ENCODE measurements around the gene RBBP5.

The RBBP5 gene

GRCh38 chr1:205041001-205041715, 80.6 kb downstream of the RBBP5 start:
- no peak overlapping the region for H3K27ac ChIP-seq (ENCODE audit: low read length)
- H3K27me3 ChIP-seq (ENCODE audit: control insufficient read depth, insufficient read depth, low read length) = peaks cover 44% of the 10 kb centered on the region
- no peaks in the 10 kb centered on the region for H3K9me3 ChIP-seq (ENCODE audit: control insufficient read depth, low read depth, low read length)
- no peak overlapping the region for H3K9ac ChIP-seq (ENCODE audit: low read length)
- peaks cover 20% of the 10 kb centered on the region for H3K4me1 ChIP-seq (ENCODE audit: control insufficient read depth, low read depth, low read length)
- no peak overlapping the region for H3K4me3 ChIP-seq (ENCODE audit: low read length)
- no peaks in the 10 kb centered on the region for H3K36me3 ChIP-seq (ENCODE audit: control insufficient read depth, low read depth, low read length)

GRCh38 chr1:205038132-205038786, 83.5 kb downstream of the RBBP5 start:
- Histone ChIP-seq H3K9me3 (ENCODE audit: control insufficient read depth, low read depth, low read length) (no peaks in the 10 kb centered on the region), H3K4me1 (ENCODE audit: control insufficient read depth, low read depth, low read length) (no peaks in the 10 kb centered on the region), H3K36me3 (ENCODE audit: control insufficient read depth, low read depth, low read length) (no peaks in the 10 kb centered on the region), H3K4me3 (ENCODE audit: low read length) (no peak overlapping the region), H3K27ac (ENCODE audit: low read length) (no peak overlapping the region), H3K27me3 (ENCODE audit: control insufficient read depth, insufficient read depth, low read length) (peaks cover 22% of the 10 kb centered on the region), H3K9ac (ENCODE audit: low read length) (no peak overlapping the region)

GRCh38 chr1:205037539-205037938, 84.2 kb downstream of the RBBP5 start:
- Histone ChIP-seq H3K4me1 (ENCODE audit: control insufficient read depth, low read depth, low read length) (no peaks in the 10 kb centered on the region), H3K9me3 (ENCODE audit: control insufficient read depth, low read depth, low read length) (no peaks in the 10 kb centered on the region), H3K27me3 (ENCODE audit: control insufficient read depth, insufficient read depth, low read length) (peaks cover 17% of the 10 kb centered on the region), H3K4me3 (ENCODE audit: low read length) (no peak overlapping the region), H3K27ac (ENCODE audit: low read length) (no peak overlapping the region), H3K36me3 (ENCODE audit: control insufficient read depth, low read depth, low read length) (no peaks in the 10 kb centered on the region), H3K9ac (ENCODE audit: low read length) (no peak overlapping the region)
